Erythroblast (primary cell): ENCODE measurements around the gene RARB.

Experiments
- GATA1 ChIP-seq: IDR thresholded peaks from 2 replicates; pipeline ENCODE4 v1.6.1; 2011; ENCODE audit warnings: low read depth, mild to moderate bottlenecking, control low read depth, low read length, moderate library complexity
- POLR2A ChIP-seq: IDR thresholded peaks from 2 replicates; pipeline ENCODE4 v1.6.1; 2011; ENCODE audit warnings: mild to moderate bottlenecking, low read length

DNA sequence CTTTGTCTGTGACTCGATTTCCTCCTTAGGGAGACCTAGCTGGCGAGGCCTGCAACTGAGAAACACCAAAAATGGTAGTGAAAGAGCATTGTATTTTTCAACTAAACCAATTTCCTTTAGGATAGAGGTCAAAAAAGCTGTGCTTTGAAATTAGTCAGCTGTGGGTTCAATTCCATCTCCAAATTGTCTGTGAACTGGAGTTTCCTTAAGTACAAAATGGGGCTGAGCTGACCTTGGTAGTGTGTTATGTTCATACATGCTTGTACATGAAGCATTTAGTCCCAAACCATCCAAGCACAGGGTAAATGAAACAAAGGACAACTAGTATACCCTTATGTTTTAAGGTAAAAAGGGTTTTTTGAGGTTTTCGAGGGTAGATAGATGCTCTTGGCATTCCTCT, 99.3 kb downstream of the RARB start:
- TF ChIP-seq GATA1 (no peak), POLR2A (no peak)
